AG04450 (cell line): ENCODE measurements around the gene EIF5A. TPM values are rescaled to one million over a fixed set of nuclear protein-coding genes. Genes with fewer than 3 reads are reported as not detected.

ENCODE experiments used
- CTCF ChIA-PET: fragments of 300-600, 350-600 bp; formaldehyde crosslinking; extraction: SDS; loops from one replicate; lab custom pipeline; 2022; ENCODE audit warnings: antibody characterized with exemption, inconsistent platforms; lab: Charles Lee
- POLR2A ChIA-PET: fragments of 350-600 bp; formaldehyde crosslinking; extraction: SDS; loops from one replicate; lab custom pipeline; 2021; ENCODE audit warnings: antibody characterized with exemption, inconsistent platforms; lab: Yijun Ruan, JAX
- DNase-seq: peaks from one replicate; pipeline ENCODE4 v3.0.0-alpha.2; 2011; ENCODE audit warnings: low read depth, low spot score
- H3K27ac ChIP-seq: one replicate; pipeline ENCODE4 v1.5.1; 2012; ENCODE audit warnings: low read depth, low read length, control low read depth
- H3K27me3 ChIP-seq: one replicate; pipeline ENCODE4 v1.6.0; 2012; ENCODE audit warnings: low read length; ENCODE audit not compliant: control insufficient read depth, insufficient read depth
- H3K4me3 ChIP-seq: 2 replicates; pipeline ENCODE4 v1.5.1; 2011; ENCODE audit warnings: mild to moderate bottlenecking, low read depth, low read length, control low read depth
- H3K9me3 ChIP-seq: 2 replicates; pipeline ENCODE4 v1.5.1; 2012; ENCODE audit warnings: low read length; ENCODE audit not compliant: control insufficient read depth, insufficient read depth
- polyA plus RNA-seq: library from polyadenylated mRNA; depleted of rRNA; stranded (reverse); fragments of >200 nt; gene quantifications from 2 replicates; pipeline ENCODE4 v1.2.3, GENCODE V29; 2011
- TF ChIP-seq, protein P1 (sequence below): IDR thresholded peaks from 2 replicates; pipeline ENCODE4 v1.5.1; 2011; ENCODE audit warnings: low read depth, low read length, control low read depth, inconsistent platforms

Gene EIF5A
- polyA plus RNA-seq, 1 experiment: 466 TPM

DNA sequence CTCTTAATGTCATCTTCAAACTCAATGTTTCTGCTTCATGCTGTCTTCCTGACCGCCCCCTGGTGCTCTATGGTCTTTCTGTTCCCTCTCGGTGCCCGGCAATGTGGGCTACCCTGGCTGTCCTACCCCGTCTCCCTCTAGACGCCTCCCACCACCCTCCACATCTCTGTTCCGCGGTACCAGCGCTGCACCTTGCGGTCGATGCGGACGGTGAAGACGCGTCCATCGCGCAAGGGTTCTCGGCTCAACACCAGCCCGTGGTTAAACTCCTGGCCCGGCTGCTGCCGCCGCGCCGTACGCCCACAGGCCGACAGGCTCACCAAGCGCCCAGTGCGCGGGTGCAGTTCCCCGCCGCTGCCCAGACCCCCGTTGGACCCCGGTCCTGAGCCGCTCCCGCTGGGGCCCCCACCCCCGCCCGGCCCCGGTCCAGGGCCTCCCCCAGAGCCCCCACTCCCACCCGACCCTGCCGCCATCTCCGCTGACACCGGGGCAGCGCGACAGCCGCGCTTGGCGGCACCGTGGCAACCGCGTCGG, 21.5 kb downstream of the EIF5A start, which contains the start of gene NEURL4:
Gene NEURL4, minus strand, starts transcription at position 496 of the 534 bp plus-strand sequence. Its CDS starts 23 bp downstream, at position 473.
- peak within 1 kb of the TSS; percentile 91 for H3K27ac ChIP-seq
- peak within 1 kb of the TSS; percentile 97 for H3K4me3 ChIP-seq
- DNase-seq: no peak
- POLR2A ChIA-PET: interaction anchor here (0.6 to 1.5 kb wide), 8 partner anchors 13 to 256 kb away, joined by 4 to 17 read pairs (median 6); partner anchors contain the start of genes GPS2, MPDU1 and TMEM256
- CTCF ChIA-PET: interaction anchor here (0.6 to 2.6 kb wide), 6 partner anchors 14 to 284 kb away, joined by 3 to 13 read pairs (median 4); partner anchors contain the start of genes SENP3 and SLC2A4
- H3K9me3 ChIP-seq: no peaks in the 10 kb centered on the region; the same call in 1 of the 2 replicates
- H3K27me3 ChIP-seq: peaks cover 4% of the 10 kb centered on the region
- TF ChIP-seq, protein P1, sequence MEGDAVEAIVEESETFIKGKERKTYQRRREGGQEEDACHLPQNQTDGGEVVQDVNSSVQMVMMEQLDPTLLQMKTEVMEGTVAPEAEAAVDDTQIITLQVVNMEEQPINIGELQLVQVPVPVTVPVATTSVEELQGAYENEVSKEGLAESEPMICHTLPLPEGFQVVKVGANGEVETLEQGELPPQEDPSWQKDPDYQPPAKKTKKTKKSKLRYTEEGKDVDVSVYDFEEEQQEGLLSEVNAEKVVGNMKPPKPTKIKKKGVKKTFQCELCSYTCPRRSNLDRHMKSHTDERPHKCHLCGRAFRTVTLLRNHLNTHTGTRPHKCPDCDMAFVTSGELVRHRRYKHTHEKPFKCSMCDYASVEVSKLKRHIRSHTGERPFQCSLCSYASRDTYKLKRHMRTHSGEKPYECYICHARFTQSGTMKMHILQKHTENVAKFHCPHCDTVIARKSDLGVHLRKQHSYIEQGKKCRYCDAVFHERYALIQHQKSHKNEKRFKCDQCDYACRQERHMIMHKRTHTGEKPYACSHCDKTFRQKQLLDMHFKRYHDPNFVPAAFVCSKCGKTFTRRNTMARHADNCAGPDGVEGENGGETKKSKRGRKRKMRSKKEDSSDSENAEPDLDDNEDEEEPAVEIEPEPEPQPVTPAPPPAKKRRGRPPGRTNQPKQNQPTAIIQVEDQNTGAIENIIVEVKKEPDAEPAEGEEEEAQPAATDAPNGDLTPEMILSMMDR: no peak; the same call in 1 of the 2 replicates

DNA sequence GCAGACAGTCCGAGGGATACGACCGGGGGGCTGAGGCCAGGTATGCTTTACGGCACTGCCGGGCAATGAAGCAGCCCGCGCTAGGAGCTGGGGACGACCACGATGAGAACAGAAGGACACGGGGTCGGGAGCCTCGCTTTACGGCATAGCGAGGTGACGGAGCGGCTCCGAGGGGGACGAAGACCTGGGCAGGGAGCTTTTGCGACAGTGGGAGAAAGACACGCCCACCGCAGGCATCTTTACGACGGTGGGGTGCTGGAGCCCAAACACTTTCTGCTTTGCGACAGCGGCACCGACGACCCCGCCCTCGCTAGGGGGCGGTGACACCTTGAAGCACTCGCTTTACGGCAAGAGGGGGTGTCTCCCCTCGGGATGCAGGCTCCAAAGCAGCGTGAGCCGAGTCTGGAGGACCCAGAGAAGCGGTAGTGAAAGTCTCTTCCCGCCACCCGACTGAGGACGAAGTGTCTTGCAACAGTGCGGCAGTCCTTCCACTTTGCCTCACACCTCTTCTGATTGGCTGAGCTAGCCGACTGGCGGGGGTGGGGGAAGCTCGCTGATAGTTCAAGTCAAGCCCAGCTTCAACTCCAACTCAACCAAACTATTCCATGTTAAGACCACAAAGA, 22.1 kb downstream of the EIF5A start:
- CTCF ChIA-PET: interaction anchor here (0.6 to 2.6 kb wide), 10 partner anchors 13 to 284 kb away, joined by 3 to 13 read pairs (median 3); partner anchors contain the start of genes PLSCR3, SENP3, SLC2A4 and TMEM256
- Histone ChIP-seq H3K27me3 (peaks cover 4% of the 10 kb centered on the region), H3K4me3 (peak overlapping the region; percentile 97), H3K9me3 (no peaks in the 10 kb centered on the region), H3K27ac (peak overlapping the region; percentile 91)
- POLR2A ChIA-PET: interaction anchor here (0.5 to 1.5 kb wide), 11 partner anchors 13 to 254 kb away, joined by 3 to 17 read pairs (median 5); partner anchors contain the start of genes GABARAP, GPS2, MPDU1 and POLR2A
- TF ChIP-seq, protein P1: no peak
- peak; percentile 99 for DNase-seq

DNA sequence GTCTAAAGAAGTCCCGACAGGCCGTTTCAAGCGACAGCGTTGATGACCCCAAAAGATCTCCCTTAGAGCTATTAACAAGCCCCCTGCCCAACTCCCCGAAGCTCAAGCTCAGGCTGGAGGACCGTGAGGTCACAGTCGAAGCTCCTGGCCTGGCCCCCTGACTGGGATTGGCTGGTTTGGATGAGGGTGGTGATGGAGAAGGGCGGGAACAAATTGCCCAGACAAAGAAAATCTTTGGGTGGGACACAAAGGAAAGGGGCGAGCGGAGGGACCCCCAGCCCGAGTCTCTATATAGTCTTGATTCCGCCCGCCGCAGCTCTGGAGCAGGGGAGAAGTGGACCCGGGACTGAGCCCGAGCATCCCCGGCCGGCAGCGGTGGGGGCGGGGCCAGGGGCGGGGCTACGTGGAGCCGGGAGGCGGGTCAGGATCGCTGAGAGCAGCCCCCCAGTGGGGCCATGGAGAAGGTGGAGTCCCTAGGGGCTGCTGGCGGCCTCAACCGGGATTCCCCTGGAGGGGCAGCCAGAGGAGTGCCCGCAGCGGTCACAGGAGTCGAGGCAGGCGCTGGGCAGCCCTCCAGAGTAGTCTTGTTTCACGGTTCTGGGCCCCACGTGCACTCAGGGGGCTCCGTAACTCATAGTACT, 22.7 kb downstream of the EIF5A start:
- peak overlapping the region; percentile 91 for H3K27ac ChIP-seq
- POLR2A ChIA-PET: interaction anchor here (0.6 to 1.5 kb wide), 10 partner anchors 12 to 253 kb away, joined by 3 to 17 read pairs (median 4); partner anchors contain the start of genes GABARAP, GPS2, MPDU1 and POLR2A
- peak overlapping the region; percentile 97 for H3K4me3 ChIP-seq
- H3K9me3 ChIP-seq: no peaks in the 10 kb centered on the region
- TF ChIP-seq, protein P1: no peak
- CTCF ChIA-PET: interaction anchor here (0.6 to 2.6 kb wide), 9 partner anchors 18 to 285 kb away, joined by 3 to 13 read pairs (median 3); partner anchors contain the start of genes PLSCR3, SENP3, SLC2A4 and TMEM256
- H3K27me3 ChIP-seq: peaks cover 4% of the 10 kb centered on the region
- DNase-seq: no peak

DNA sequence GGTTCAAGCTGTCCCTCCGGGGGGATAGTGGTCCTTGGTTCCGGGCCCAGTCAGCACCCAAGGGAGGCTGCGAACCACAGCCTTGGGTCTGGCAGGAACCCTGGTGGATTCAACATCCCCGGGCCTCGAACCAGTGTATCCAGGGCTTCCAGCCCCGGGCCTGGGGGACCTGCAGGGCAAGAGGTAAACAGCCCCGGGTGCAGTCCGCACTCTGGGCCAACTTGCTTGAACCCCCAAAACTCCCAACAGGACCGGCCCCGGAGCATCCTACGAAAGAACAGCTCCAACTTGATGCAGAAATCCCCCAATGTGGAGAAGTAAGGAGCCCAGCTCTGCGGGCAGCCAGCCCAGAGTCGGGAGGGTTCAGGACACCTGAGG, 23.2 kb downstream of the EIF5A start:
- Histone ChIP-seq H3K4me3 (peak overlapping the region; percentile 97), H3K27ac (peak overlapping the region; percentile 91), H3K27me3 (peaks cover 4% of the 10 kb centered on the region), H3K9me3 (no peaks in the 10 kb centered on the region)
- DNase-seq: no peak
- ChIA-PET POLR2A (interaction anchor here (1.4 kb wide), 1 partner anchor 88 kb away, joined by 3 read pairs; the partner anchor contains the start of gene GABARAP), CTCF (interaction anchor here (2.6 kb wide), 1 partner anchor 230 kb away, joined by 13 read pairs; the partner anchor contains the start of gene SENP3)
- TF ChIP-seq, protein P1: no peak
